Mesenchymal stem cell (in vitro differentiated cells and primary cell): ENCODE results near the gene INVS.

Experiments used
- DNase-seq: peaks from one replicate; pipeline ENCODE4 v3.0.0-alpha.2; 2013
- H2AFZ ChIP-seq: one replicate; pipeline ENCODE4 v1.6.1; 2013; ENCODE audit warnings: low read depth, mild to moderate bottlenecking, control low read depth, inconsistent platforms, low read length, moderate library complexity
- H2AK5ac ChIP-seq: 2 replicates; pipeline ENCODE4 v1.6.1; 2013; ENCODE audit warnings: low read length, moderate library complexity, mild to moderate bottlenecking, inconsistent platforms; ENCODE audit not compliant: severe bottlenecking
- H2BK120ac ChIP-seq: one replicate; pipeline ENCODE4 v1.6.1; 2013; ENCODE audit warnings: low read depth, mild to moderate bottlenecking, inconsistent platforms, low read length, moderate library complexity
- H2BK12ac ChIP-seq, 2 experiments: one replicate each; pipeline ENCODE4 v1.6.1; 2013; ENCODE audit warnings: inconsistent platforms in 2 of 2, low read length in 2 of 2, mild to moderate bottlenecking in 2 of 2, moderate library complexity in 2 of 2, control low read depth in 1 of 2
- H2BK15ac ChIP-seq: one replicate; pipeline ENCODE4 v1.6.1; 2013; ENCODE audit warnings: mild to moderate bottlenecking, low read depth, inconsistent platforms; ENCODE audit not compliant: poor library complexity, severe bottlenecking
- H2BK5ac ChIP-seq: 2 replicates; pipeline ENCODE4 v1.6.1; 2013; ENCODE audit warnings: low read depth, mild to moderate bottlenecking, low read length, control low read depth, inconsistent platforms; ENCODE audit not compliant: poor library complexity, severe bottlenecking
- H3K14ac ChIP-seq, 2 experiments: one replicate each; pipeline ENCODE4 v1.6.1; 2013; ENCODE audit warnings: inconsistent platforms in 2 of 2, low read length in 2 of 2, control low read depth in 1 of 2, mild to moderate bottlenecking in 1 of 2, moderate library complexity in 1 of 2
- H3K18ac ChIP-seq, 2 experiments: one replicate each; pipeline ENCODE4 v1.6.1; 2013; ENCODE audit warnings: inconsistent platforms in 2 of 2, low read length in 2 of 2, control low read depth in 1 of 2, low read depth in 1 of 2, mild to moderate bottlenecking in 1 of 2
- H3K23ac ChIP-seq, 2 experiments: one replicate each; pipeline ENCODE4 v1.6.1; 2013; ENCODE audit warnings: inconsistent platforms in 2 of 2, low read length in 2 of 2, mild to moderate bottlenecking in 2 of 2, moderate library complexity in 2 of 2, control low read depth in 1 of 2
- H3K27ac ChIP-seq: 2 replicates; pipeline ENCODE4 v1.5.1; 2013; ENCODE audit warnings: mild to moderate bottlenecking, moderate library complexity, low read length, control low read depth, inconsistent platforms; ENCODE audit not compliant: poor library complexity, severe bottlenecking
- H3K27me3 ChIP-seq, 2 experiments: 2 replicates each; pipeline versions ENCODE4 v1.6.1 to v1.7.0; 2013; ENCODE audit warnings: low read length in 2 of 2, mild to moderate bottlenecking in 2 of 2, moderate library complexity in 2 of 2, control low read depth in 1 of 2, inconsistent platforms in 1 of 2; ENCODE audit not compliant: control insufficient read depth in 1 of 2, insufficient read depth in 1 of 2
- H3K36me3 ChIP-seq, 2 experiments: 2 replicates each; pipeline versions ENCODE4 v1.6.1 to v1.7.0; 2013; ENCODE audit warnings: low read length in 2 of 2, control low read depth in 1 of 2, inconsistent platforms in 1 of 2, low read depth in 1 of 2, mild to moderate bottlenecking in 1 of 2; ENCODE audit not compliant: insufficient read depth in 2 of 2, control insufficient read depth in 1 of 2
- H3K4ac ChIP-seq, 2 experiments: one replicate each; pipeline ENCODE4 v1.6.1; 2013; ENCODE audit warnings: inconsistent platforms in 2 of 2, low read length in 2 of 2, mild to moderate bottlenecking in 2 of 2, moderate library complexity in 2 of 2, control low read depth in 1 of 2, low read depth in 1 of 2
- H3K4me1 ChIP-seq: 2 replicates; pipeline ENCODE4 v1.6.1; 2013; ENCODE audit warnings: low read depth, low read length, control low read depth; ENCODE audit not compliant: control insufficient read depth, insufficient read depth
- H3K4me2 ChIP-seq: 2 replicates; pipeline ENCODE4 v1.6.1; 2013; ENCODE audit warnings: low read length, mild to moderate bottlenecking, inconsistent platforms; ENCODE audit not compliant: poor library complexity, severe bottlenecking
- H3K4me3 ChIP-seq, 2 experiments: 2 replicates each; pipeline versions ENCODE4 v1.5.1 to v1.7.0; 2013; ENCODE audit warnings: low read length in 2 of 2, mild to moderate bottlenecking in 2 of 2, control low read depth in 1 of 2, low read depth in 1 of 2; ENCODE audit not compliant: insufficient read depth in 1 of 2
- H3K79me1 ChIP-seq: replicated peaks from 2 replicates; pipeline ENCODE4 v1.6.1; 2013; ENCODE audit warnings: mild to moderate bottlenecking, control low read depth, low read length, inconsistent platforms; ENCODE audit not compliant: poor library complexity, severe bottlenecking
- H3K9ac ChIP-seq: 2 replicates; pipeline ENCODE4 v1.7.0; 2013; ENCODE audit warnings: mild to moderate bottlenecking, low read length, moderate library complexity
- H3K9me3 ChIP-seq: 2 replicates; pipeline ENCODE4 v1.7.0; 2013; ENCODE audit warnings: mild to moderate bottlenecking, low read length; ENCODE audit not compliant: control insufficient read depth
- H4K8ac ChIP-seq: one replicate; pipeline ENCODE4 v1.6.1; 2013; ENCODE audit warnings: inconsistent platforms, mild to moderate bottlenecking, low read length, moderate library complexity
- H4K91ac ChIP-seq: one replicate; pipeline ENCODE4 v1.6.1; 2013; ENCODE audit warnings: mild to moderate bottlenecking, low read length, inconsistent platforms
- WGBS: methylation state at CpG from one replicate; pipeline ENCODE4 v1.1.7; 2013; ENCODE audit warnings: mixed read lengths; 5-methylcytosine and 5-hydroxymethylcytosine counted together

Gene INVS

GRCh38 chr9:100286257-100286656 lies 187.2 kb downstream of the INVS start:
- 89% methylated on average over 4 of the region's 6 CpGs for WGBS
- Histone ChIP-seq H2BK15ac (no peak overlapping the region), H3K4ac (no peak overlapping the region), H3K18ac (no peak overlapping the region), H3K14ac (no peak overlapping the region), H3K27ac (no peak overlapping the region), H3K4me3 (no peak overlapping the region), H3K23ac (no peak overlapping the region), H3K9ac (no peak overlapping the region), H2AK5ac (no peak overlapping the region), H3K79me1 (peaks cover 10% of the 10 kb centered on the region), H4K91ac (no peak overlapping the region), H2BK5ac (no peak overlapping the region), H2AFZ (no peak overlapping the region), H3K4me1 (no peaks in the 10 kb centered on the region), H4K8ac (no peak overlapping the region), H2BK12ac (no peak overlapping the region), H3K4me2 (no peak overlapping the region), H3K36me3 (peaks cover 15 to 68% of the 10 kb centered on the region in 2 experiments), H3K27me3 (no peaks in the 10 kb centered on the region), H2BK120ac (no peak overlapping the region), H3K9me3 (peaks cover 42% of the 10 kb centered on the region)
- DNase-seq: no peak

GRCh38 chr9:100287186-100287585 lies 188.1 kb downstream of the INVS start:
- Histone ChIP-seq H3K27ac (no peak overlapping the region), H3K18ac (no peak overlapping the region), H4K91ac (no peak overlapping the region), H3K4ac (no peak overlapping the region), H3K79me1 (peaks cover 8% of the 10 kb centered on the region), H2BK5ac (no peak overlapping the region), H3K9ac (no peak overlapping the region), H2BK15ac (no peak overlapping the region), H2AFZ (no peak overlapping the region), H2BK120ac (no peak overlapping the region), H2AK5ac (no peak overlapping the region), H3K36me3 (peaks cover 15 to 77% of the 10 kb centered on the region in 2 experiments), H3K4me1 (no peaks in the 10 kb centered on the region), H2BK12ac (no peak overlapping the region), H3K27me3 (no peaks in the 10 kb centered on the region), H3K4me3 (no peak overlapping the region), H3K14ac (no peak overlapping the region), H4K8ac (no peak overlapping the region), H3K23ac (no peak overlapping the region), H3K4me2 (no peak overlapping the region), H3K9me3 (peaks cover 42% of the 10 kb centered on the region)
- no peak for DNase-seq
- WGBS: 93% methylated on average over 2 of the region's 5 CpGs

DNA sequence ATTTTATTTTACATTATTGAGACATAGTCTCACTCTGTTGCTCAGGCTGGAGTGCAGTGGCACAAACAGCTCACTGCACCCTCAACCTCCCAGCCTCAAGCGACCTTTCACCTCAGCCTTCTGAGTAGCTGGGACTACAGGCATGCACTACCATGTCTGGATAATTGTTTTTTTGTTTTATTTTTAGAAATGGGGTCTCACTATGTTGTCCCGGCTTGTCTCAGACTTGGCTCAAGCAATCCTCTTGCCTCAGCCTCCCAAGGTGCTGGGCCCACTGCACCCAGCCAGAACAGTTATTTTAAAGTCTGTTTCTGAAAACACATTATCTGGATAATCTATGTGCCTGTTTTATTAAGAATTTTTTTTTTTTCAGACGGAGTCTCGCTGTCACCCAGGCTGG lies 191.7 kb downstream of the INVS start:
- H2BK12ac ChIP-seq: no peak overlapping the region
- peaks cover 4% of the 10 kb centered on the region for H3K4me1 ChIP-seq
- peaks cover 25% of the 10 kb centered on the region for H3K9me3 ChIP-seq
- H3K79me1 ChIP-seq: peaks cover 27% of the 10 kb centered on the region
- H3K9ac ChIP-seq: no peak overlapping the region
- no peaks in the 10 kb centered on the region for H3K27me3 ChIP-seq
- H3K27ac ChIP-seq: no peak overlapping the region
- no peak overlapping the region for H2BK5ac ChIP-seq
- no peak overlapping the region for H3K4me3 ChIP-seq
- H3K4me2 ChIP-seq: no peak overlapping the region
- no peak overlapping the region for H4K91ac ChIP-seq
- H3K14ac ChIP-seq: no peak overlapping the region
- no peak overlapping the region for H2AK5ac ChIP-seq
- peaks cover 31 to 88% of the 10 kb centered on the region in 2 experiments for H3K36me3 ChIP-seq
- H3K4ac ChIP-seq: no peak overlapping the region
- no peak overlapping the region for H2AFZ ChIP-seq
- no peak for DNase-seq
- H3K23ac ChIP-seq: no peak overlapping the region
- H4K8ac ChIP-seq: no peak overlapping the region
- WGBS: 90% methylated on average over 4 of the region's 4 CpGs
- no peak overlapping the region for H3K18ac ChIP-seq
- no peak overlapping the region for H2BK15ac ChIP-seq
- H2BK120ac ChIP-seq: no peak overlapping the region

GRCh38 chr9:100292414-100292813 lies 193.4 kb downstream of the INVS start:
- H3K4me1 ChIP-seq: peaks cover 4% of the 10 kb centered on the region
- H3K4me2 ChIP-seq: no peak overlapping the region
- H2AFZ ChIP-seq: no peak overlapping the region
- H3K79me1 ChIP-seq: peaks cover 31% of the 10 kb centered on the region
- peaks cover 33 to 89% of the 10 kb centered on the region in 2 experiments for H3K36me3 ChIP-seq
- no peaks in the 10 kb centered on the region for H3K27me3 ChIP-seq
- no peak overlapping the region for H3K27ac ChIP-seq
- H2BK120ac ChIP-seq: no peak overlapping the region
- no peak overlapping the region for H3K9ac ChIP-seq
- DNase-seq: no peak
- no peak overlapping the region for H4K8ac ChIP-seq
- H2BK12ac ChIP-seq: no peak overlapping the region
- no peak overlapping the region for H2AK5ac ChIP-seq
- no peak overlapping the region for H3K4ac ChIP-seq
- no peak overlapping the region for H4K91ac ChIP-seq
- H2BK15ac ChIP-seq: no peak overlapping the region
- no peak overlapping the region for H3K14ac ChIP-seq
- H3K4me3 ChIP-seq: no peak overlapping the region
- 98% methylated on average over 11 of the region's 13 CpGs for WGBS
- no peak overlapping the region for H2BK5ac ChIP-seq
- H3K18ac ChIP-seq: no peak overlapping the region
- H3K9me3 ChIP-seq: peaks cover 9% of the 10 kb centered on the region
- no peak overlapping the region for H3K23ac ChIP-seq
